HEK293T (cell line): ENCODE results near the gene PLOD2.

Experiments used
- L3MBTL2 ChIP-seq: fragments of 450-650 bp; conservative IDR thresholded peaks from 2 replicates; pipeline ENCODE4 v1.6.1; 2016; ENCODE audit warnings: mild to moderate bottlenecking
- NFRKB ChIP-seq: fragments of 450-650 bp; IDR thresholded peaks from 2 replicates; pipeline ENCODE4 v1.6.1; 2016; ENCODE audit warnings: mild to moderate bottlenecking, moderate library complexity
- SP1 ChIP-seq: fragments of 450-650 bp; IDR thresholded peaks from 2 replicates; pipeline ENCODE4 v1.6.1; 2017
- TARDBP ChIP-seq: fragments of 450-650 bp; IDR thresholded peaks from 2 replicates; pipeline ENCODE4 v1.6.1; 2016

DNA sequence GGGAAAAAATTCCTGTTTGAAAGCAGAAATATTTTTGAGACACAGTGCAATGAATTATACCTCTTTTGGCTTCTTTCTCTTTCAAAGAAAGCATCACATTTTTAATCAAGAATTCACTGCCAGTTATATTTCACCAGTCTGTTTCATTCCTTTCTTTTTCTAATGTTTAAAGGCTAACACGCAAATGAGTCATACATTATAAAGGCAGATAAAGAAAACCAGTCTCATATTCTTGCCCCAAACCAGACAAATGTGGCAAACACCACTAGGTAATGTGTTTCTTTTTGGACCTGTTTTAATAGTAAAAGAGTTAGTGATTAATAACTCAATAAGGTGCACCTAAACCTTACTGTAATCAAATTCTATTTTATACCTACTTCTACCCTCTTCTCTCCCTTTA, 83.8 kb downstream of the PLOD2 start:
- no peak for TF ChIP-seq SP1
- no peak for TF ChIP-seq L3MBTL2
- TF ChIP-seq TARDBP: no peak
- no peak for TF ChIP-seq NFRKB
